Glutamatergic neuron (in vitro differentiated cells): ENCODE results near the gene FASTK. TPM values are rescaled to one million over a fixed set of nuclear protein-coding genes. Genes with fewer than 3 reads are reported as not detected.

Experiments used
- DNase-seq: peaks from one replicate; pipeline ENCODE4 v3.0.0; 2022
- H3K27ac Mint-ChIP-seq: one replicate; pipeline ENCODE4 v1.8.0; 2020; ENCODE audit warnings: mild to moderate bottlenecking, mixed read lengths, inconsistent platforms; ENCODE audit not compliant: unreplicated experiment
- H3K27me3 Mint-ChIP-seq: one replicate; pipeline ENCODE4 v1.8.0; 2020; ENCODE audit warnings: mild to moderate bottlenecking, moderate library complexity, mixed read lengths, inconsistent platforms; ENCODE audit not compliant: unreplicated experiment
- H3K36me3 Mint-ChIP-seq: one replicate; pipeline ENCODE4 v1.8.0; 2020; ENCODE audit warnings: mild to moderate bottlenecking, mixed read lengths, inconsistent platforms; ENCODE audit not compliant: unreplicated experiment
- H3K4me1 Mint-ChIP-seq: one replicate; pipeline ENCODE4 v1.8.0; 2020; ENCODE audit warnings: mild to moderate bottlenecking, low read depth, mixed read lengths, inconsistent platforms; ENCODE audit not compliant: unreplicated experiment
- H3K4me3 Mint-ChIP-seq: one replicate; pipeline ENCODE4 v1.8.0; 2020; ENCODE audit warnings: mild to moderate bottlenecking, mixed read lengths, inconsistent platforms; ENCODE audit not compliant: unreplicated experiment
- H3K9me3 Mint-ChIP-seq: one replicate; pipeline ENCODE4 v1.8.0; 2020; ENCODE audit warnings: mild to moderate bottlenecking, moderate library complexity, mixed read lengths, inconsistent platforms; ENCODE audit not compliant: unreplicated experiment
- CTCF ChIP-seq: fragments of 200-600 bp; sonication (generic); IDR thresholded peaks from one replicate; pipeline ENCODE4 v1.5.0; 2021; ENCODE audit not compliant: partially characterized antibody, unreplicated experiment
- total RNA-seq: library from RNA; stranded (reverse); fragmentation: NEBNext Ultra II Directional; extraction: Animal tissue kit (Norgen Biotek cat#: 25700); gene quantifications from one replicate; pipeline ENCODE4 v1.2.1, GENCODE V29; 2021; ENCODE audit not compliant: unreplicated experiment

Gene FASTK
- total RNA-seq, 1 donor from 2014 or later: 64.7 TPM

GRCh38 chr7:151056283-151056665 lies 24.3 kb downstream of the FASTK start:
- H3K27ac Mint-ChIP-seq: peak overlapping the region; percentile 48
- peaks cover 9% of the 10 kb centered on the region for H3K9me3 Mint-ChIP-seq
- H3K4me3 Mint-ChIP-seq: peak overlapping the region; percentile 99
- peaks cover 5% of the 10 kb centered on the region for H3K36me3 Mint-ChIP-seq
- peak; percentile 20 for TF ChIP-seq CTCF
- DNase-seq: no peak
- peaks cover 18% of the 10 kb centered on the region for H3K27me3 Mint-ChIP-seq
- peaks cover 13% of the 10 kb centered on the region for H3K4me1 Mint-ChIP-seq

- no peak overlapping the region for H3K4me3 Mint-ChIP-seq
- H3K27me3 Mint-ChIP-seq: peaks cover 20% of the 10 kb centered on the region
- DNase-seq: no peak
- peaks cover 10% of the 10 kb centered on the region for H3K4me1 Mint-ChIP-seq
- H3K27ac Mint-ChIP-seq: no peak overlapping the region
- peaks cover 5% of the 10 kb centered on the region for H3K36me3 Mint-ChIP-seq
- no peak for TF ChIP-seq CTCF
- peaks cover 7% of the 10 kb centered on the region for H3K9me3 Mint-ChIP-seq
Observed at GRCh38 chr7:151053751-151054150, 26.9 kb downstream of the FASTK start.

- peaks cover 6% of the 10 kb centered on the region for H3K9me3 Mint-ChIP-seq
- peaks cover 15% of the 10 kb centered on the region for H3K27me3 Mint-ChIP-seq
Observed at GRCh38 chr7:151053096-151053495, 27.5 kb downstream of the FASTK start.

GRCh38 chr7:151051108-151051507 lies 29.5 kb downstream of the FASTK start:
- H3K4me1 Mint-ChIP-seq: peaks cover 7% of the 10 kb centered on the region

More at GRCh38 chr7:151053096-151053495, 27.5 kb downstream of the FASTK start:
- H3K27ac Mint-ChIP-seq: no peak overlapping the region
- TF ChIP-seq CTCF: no peak
- peaks cover 5% of the 10 kb centered on the region for H3K36me3 Mint-ChIP-seq
- no peak for DNase-seq
- H3K4me3 Mint-ChIP-seq: no peak overlapping the region
- H3K4me1 Mint-ChIP-seq: peaks cover 9% of the 10 kb centered on the region

GRCh38 chr7:151048911-151049463 lies 31.6 kb downstream of the FASTK start:
- H3K4me3 Mint-ChIP-seq: no peak overlapping the region
- H3K27me3 Mint-ChIP-seq: peaks cover 8% of the 10 kb centered on the region
- no peak for DNase-seq
- H3K36me3 Mint-ChIP-seq: peaks cover 5% of the 10 kb centered on the region
- peaks cover 10% of the 10 kb centered on the region for H3K4me1 Mint-ChIP-seq
- H3K27ac Mint-ChIP-seq: no peak overlapping the region
- peaks cover 3% of the 10 kb centered on the region for H3K9me3 Mint-ChIP-seq
- TF ChIP-seq CTCF: no peak

More at GRCh38 chr7:151051108-151051507, 29.5 kb downstream of the FASTK start:
- DNase-seq: peak; percentile 62
- Mint-ChIP-seq H3K4me3 (no peak overlapping the region), H3K9me3 (peaks cover 2% of the 10 kb centered on the region), H3K27ac (no peak overlapping the region), H3K36me3 (peaks cover 5% of the 10 kb centered on the region), H3K27me3 (peaks cover 8% of the 10 kb centered on the region)
- no peak for TF ChIP-seq CTCF
